HCT116 (cell line): ENCODE measurements around the gene CUX1. TPM values are rescaled to one million over a fixed set of nuclear protein-coding genes. Genes with fewer than 3 reads are reported as not detected.

Source experiments
- ATAC-seq: fragments of 200-7000 bp; cut with Tn5 transposase; 2 replicates; pipeline ENCODE4 v1.9.1; 2020; ENCODE audit warnings: mild to moderate bottlenecking, moderate library complexity
- BruUV-seq: library from RNA; stranded (reverse); fragments of 400-500 nt; replicated peaks from 2 replicates; lab custom pipeline; 2021; lab: Mats Ljungman, UMichigan
- CTCF ChIA-PET: fragments of 300-600 bp; sonication (Branson Sonifier 250); formaldehyde crosslinking; loops from one replicate; lab custom pipeline; 2021; ENCODE audit warnings: antibody characterized with exemption; lab: Charles Lee
- POLR2A ChIA-PET: fragments of 300-600, 350-600 bp; sonication (Branson Sonifier 250); formaldehyde crosslinking; loops from one replicate; lab custom pipeline; 2021; ENCODE audit warnings: antibody characterized with exemption; lab: Charles Lee
- RAD21 ChIA-PET, 2 experiments: fragments of 300-600 bp; sonication (Branson Sonifier 250); formaldehyde crosslinking; loops; one replicate each; lab custom pipeline; 2023; ENCODE audit warnings: low total read pairs in 2 of 2; ENCODE audit not compliant: uncharacterized antibody in 2 of 2, unreplicated experiment in 2 of 2, low non-redundant PET in 1 of 2; lab: Charles Lee
- DNase-seq: peaks from one replicate; pipeline ENCODE4 v3.0.0-alpha.2; 2010; ENCODE audit warnings: low read depth, low spot score
- H2AFZ ChIP-seq: fragments of 200-600 bp; shearing (Covaris generic), sonication (generic); 2 replicates; pipeline ENCODE4 v1.6.1; 2017; ENCODE audit warnings: low read depth, mixed run types, mixed read lengths, antibody characterized with exemption, low read length; ENCODE audit not compliant: poor library complexity, severe bottlenecking
- H3K27ac ChIP-seq: 2 replicates; pipeline ENCODE4 v1.5.1; 2012; ENCODE audit warnings: low read depth, low read length
- H3K27me3 ChIP-seq: fragments of 200-600 bp; sonication (generic); 2 replicates; pipeline ENCODE4 v1.6.1; 2016; ENCODE audit warnings: mixed run types, low read length, mixed read lengths; ENCODE audit not compliant: insufficient read depth
- H3K36me3 ChIP-seq, 2 experiments: fragments of 200-500 bp in 1 of 2; fragments of 200-600 bp in 1 of 2; sonication (Bioruptor generic) in 1 of 2; sonication (generic) in 1 of 2; 2 replicates each; pipeline versions ENCODE4 v1.5.1 to v1.6.1; 2014 to 2016; ENCODE audit warnings: low read length in 2 of 2, inconsistent platforms in 1 of 2, mixed read lengths in 1 of 2, mixed run types in 1 of 2; ENCODE audit not compliant: insufficient read depth in 2 of 2, control insufficient read depth in 1 of 2
- H3K4me1 ChIP-seq, 2 experiments: fragments of 200-600 bp in 1 of 2; sonication (generic) in 1 of 2; 2 replicates each; pipeline versions ENCODE4 v1.5.1 to v1.6.1; 2012 to 2017; ENCODE audit warnings: low read length in 2 of 2, inconsistent platforms in 1 of 2, mild to moderate bottlenecking in 1 of 2, mixed read lengths in 1 of 2, mixed run types in 1 of 2, moderate library complexity in 1 of 2; ENCODE audit not compliant: insufficient read depth in 2 of 2, control insufficient read depth in 1 of 2
- H3K4me2 ChIP-seq: fragments of 200-600 bp; sonication (generic); 2 replicates; pipeline ENCODE4 v1.6.1; 2017; ENCODE audit warnings: mixed run types, low read length, mixed read lengths
- H3K4me3 ChIP-seq, 2 experiments: fragments of 200-600 bp in 1 of 2; sonication (generic) in 1 of 2; replicated peaks in 1 of 2; 2 replicates each; pipeline ENCODE4 v1.5.1; 2011 to 2016; ENCODE audit warnings: low read length in 2 of 2, control low read depth in 1 of 2, low read depth in 1 of 2, mild to moderate bottlenecking in 1 of 2, mixed read lengths in 1 of 2, mixed run types in 1 of 2
- H3K79me2 ChIP-seq: fragments of 200-600 bp; sonication (generic); 2 replicates; pipeline ENCODE4 v1.6.1; 2017; ENCODE audit warnings: mild to moderate bottlenecking, mixed run types, low read length, moderate library complexity, mixed read lengths; ENCODE audit not compliant: insufficient read depth
- H3K9ac ChIP-seq: fragments of 200-600 bp; sonication (generic); 2 replicates; pipeline ENCODE4 v1.6.1; 2016; ENCODE audit warnings: low read length, mixed read lengths
- H3K9me2 ChIP-seq: fragments of 200-600 bp; sonication (generic), shearing (Covaris generic); 2 replicates; pipeline ENCODE4 v1.6.1; 2017; ENCODE audit warnings: mixed run types, mild to moderate bottlenecking, moderate library complexity; ENCODE audit not compliant: insufficient read depth
- H3K9me3 ChIP-seq, 2 experiments: fragments of 200-500 bp in 1 of 2; fragments of 200-600 bp in 1 of 2; sonication (Bioruptor generic) in 1 of 2; sonication (generic) in 1 of 2; 2 replicates each; pipeline ENCODE4 v1.6.1; 2014 to 2017; ENCODE audit warnings: low read length in 2 of 2, mixed read lengths in 2 of 2, inconsistent platforms in 1 of 2, low read depth in 1 of 2, mild to moderate bottlenecking in 1 of 2, mixed run types in 1 of 2, moderate library complexity in 1 of 2; ENCODE audit not compliant: control insufficient read depth in 1 of 2, insufficient read depth in 1 of 2
- H4K20me1 ChIP-seq: fragments of 200-600 bp; sonication (generic), shearing (Covaris generic); 2 replicates; pipeline ENCODE4 v1.6.1; 2017; ENCODE audit warnings: mixed run types, mild to moderate bottlenecking, moderate library complexity; ENCODE audit not compliant: insufficient read depth
- ATF3 ChIP-seq: IDR thresholded peaks from 2 replicates; pipeline ENCODE4 v1.6.1; 2012
- CBX3 ChIP-seq: IDR thresholded peaks from 2 replicates; pipeline ENCODE4 v1.6.1; 2012; ENCODE audit warnings: low read depth
- CTCF ChIP-seq, 3 experiments: fragments of 200-600 bp in 1 of 3; sonication (generic) in 1 of 3; IDR thresholded peaks in 2 of 3; conservative IDR thresholded peaks in 1 of 3; 2 replicates each; pipeline ENCODE4 v1.5.1; 2012 to 2017; ENCODE audit warnings: low read depth in 2 of 3, low read length in 2 of 3, antibody characterized with exemption in 1 of 3, borderline replicate concordance in 1 of 3, control low read depth in 1 of 3, mild to moderate bottlenecking in 1 of 3, mixed read lengths in 1 of 3, mixed run types in 1 of 3, moderate library complexity in 1 of 3; ENCODE audit not compliant: insufficient read depth in 1 of 3
- ELF1 ChIP-seq: IDR thresholded peaks from 2 replicates; pipeline ENCODE4 v1.6.1; 2012; ENCODE audit warnings: low read depth, borderline replicate concordance
- EZH2phosphoT487 ChIP-seq: fragments of 200-600 bp; IDR thresholded peaks from 2 replicates; pipeline ENCODE4 v1.6.1; 2018; ENCODE audit warnings: antibody characterized with exemption, borderline replicate concordance
- REST ChIP-seq: IDR thresholded peaks from 2 replicates; pipeline ENCODE4 v1.6.1; 2012; ENCODE audit warnings: low read depth
- SP1 ChIP-seq: IDR thresholded peaks from 2 replicates; pipeline ENCODE4 v1.6.1; 2012; ENCODE audit warnings: low read depth
- ZBTB33 ChIP-seq: IDR thresholded peaks from 2 replicates; pipeline ENCODE4 v1.6.1; 2011; ENCODE audit warnings: mild to moderate bottlenecking, low read length, moderate library complexity; ENCODE audit not compliant: insufficient replicate concordance; ENCODE audit errors: extremely low read depth
- ZFX ChIP-seq: fragments of 450-650 bp; IDR thresholded peaks from 2 replicates; pipeline ENCODE4 v1.6.1; 2017
- ZNF274 ChIP-seq: fragments of 200-500 bp; sonication (Bioruptor generic); IDR thresholded peaks from 2 replicates; pipeline ENCODE4 v1.6.1; 2014; ENCODE audit warnings: mild to moderate bottlenecking, low read depth, low read length, inconsistent platforms
- intact Hi-C: fragments of 100-400 bp; cut with micrococcal nuclease; formaldehyde crosslinking; loops from 2 replicates; pipeline ENCODE4 v1.10.0; 2022
- total RNA-seq: library from RNA; stranded (reverse); gene quantifications from one replicate; pipeline ENCODE4 v1.2.1, GENCODE V29; 2021; ENCODE audit not compliant: unreplicated experiment

CUX1 gene
- total RNA-seq, 1 experiment from 2014 or later, result 68.9 TPM

GRCh38 chr7:102153599-102153946 is 336.1 kb downstream of the CUX1 start:
- Histone ChIP-seq H3K4me2 (peak overlapping the region; percentile 61), H3K9me3 (no peaks in the 10 kb centered on the region), H2AFZ (no peak overlapping the region), H3K36me3 (no peaks in the 10 kb centered on the region), H3K4me3 (peak overlapping the region in 1 of 2 experiments; percentile 13; a peak in 2 of 4 replicates), H3K27me3 (no peaks in the 10 kb centered on the region), H3K4me1 (peaks cover 18 to 46% of the 10 kb centered on the region in 2 experiments), H4K20me1 (no peaks in the 10 kb centered on the region), H3K9ac (peak overlapping the region; percentile 51), H3K9me2 (no peaks in the 10 kb centered on the region), H3K27ac (no peak overlapping the region), H3K79me2 (peaks cover 4% of the 10 kb centered on the region; the same call in 1 of the 2 replicates)
- ChIA-PET POLR2A (interaction anchor here (1.5 kb wide), 1 partner anchor 10 kb away, joined by 3 read pairs; no protein-coding TSS in a partner anchor), CTCF (no interaction called here), RAD21 (interaction anchor here in 1 of 2 experiments (0.5 kb wide), 1 partner anchor 551 kb away, joined by 4 read pairs; no protein-coding TSS in a partner anchor)
- no TSS peak for BruUV-seq
- ATAC-seq (peak; percentile 39), DNase-seq (no peak)
- intact Hi-C loops, result no loop called here
- TF ChIP-seq CBX3 (no peak), ZBTB33 (no peak), ZNF274 (no peak), ELF1 (no peak), CTCF (IDR thresholded peaks at IDR 0.05 in 2 of 3, conservative IDR thresholded peaks at IDR 0.05 in 1 of 3; ENCODE audit: borderline replicate concordance in 1 of 3, insufficient read depth in 1 of 3, low read depth in 2 of 3, low read length in 2 of 3) (no peak), ATF3 (no peak), ZFX (no peak), EZH2phosphoT487 (no peak), REST (no peak), SP1 (no peak)
